SK-N-MC (cell line): ENCODE measurements around the gene CAPSL.

Experiments used
- DNase-seq: peaks from one replicate; pipeline ENCODE4 v3.0.0-alpha.2; 2011; ENCODE audit warnings: low read depth, low spot score
- H3K27ac ChIP-seq: fragments of 200-600 bp; sonication (generic); 2 replicates; pipeline ENCODE4 v1.5.1; 2016; ENCODE audit warnings: mixed run types
- H3K36me3 ChIP-seq: fragments of 200-600 bp; sonication (generic); 2 replicates; pipeline ENCODE4 v1.6.1; 2017; ENCODE audit warnings: antibody characterized with exemption, low read length, mixed read lengths; ENCODE audit not compliant: insufficient read depth
- H3K4me3 ChIP-seq: fragments of 200-600 bp; sonication (generic); 2 replicates; pipeline ENCODE4 v1.5.1; 2016
- H3K9ac ChIP-seq: fragments of 200-600 bp; sonication (generic); 2 replicates; pipeline ENCODE4 v1.8.0; 2017; ENCODE audit warnings: mixed run types, mixed read lengths; ENCODE audit not compliant: insufficient read length
- H3K9me3 ChIP-seq: fragments of 200-600 bp; sonication (generic); 2 replicates; pipeline ENCODE4 v1.6.1; 2017; ENCODE audit warnings: low read depth, mild to moderate bottlenecking, antibody characterized with exemption, low read length, moderate library complexity, mixed read lengths
- EZH2 ChIP-seq: fragments of 200-600 bp; sonication (generic); IDR thresholded peaks from one replicate; pipeline ENCODE4 v1.6.1; 2017; ENCODE audit warnings: antibody characterized with exemption
- FOXP2 ChIP-seq: optimal IDR thresholded peaks from 2 replicates; pipeline ENCODE3; 2011; ENCODE audit warnings: mild to moderate bottlenecking, moderate library complexity; ENCODE audit not compliant: insufficient read depth; ENCODE audit errors: extremely low read length, control extremely low read depth
- POLR2AphosphoS5 ChIP-seq: IDR thresholded peaks from 2 replicates; pipeline ENCODE4 v1.6.1; 2012; ENCODE audit warnings: mild to moderate bottlenecking, low read depth, low read length, borderline replicate concordance

The CAPSL gene

GRCh38 chr5:35921930-35922329 is 16.5 kb downstream of the CAPSL start:
- TF ChIP-seq EZH2: no peak
- no peak for TF ChIP-seq FOXP2
- TF ChIP-seq POLR2AphosphoS5: no peak
- Histone ChIP-seq H3K9ac (no peak overlapping the region), H3K4me3 (no peak overlapping the region), H3K27ac (no peak overlapping the region), H3K36me3 (no peaks in the 10 kb centered on the region), H3K9me3 (no peaks in the 10 kb centered on the region)
- no peak for DNase-seq

GRCh38 chr5:35920890-35921289 is 17.5 kb downstream of the CAPSL start:
- TF ChIP-seq POLR2AphosphoS5 (no peak), EZH2 (no peak), FOXP2 (no peak)
- H3K36me3 ChIP-seq: no peaks in the 10 kb centered on the region
- H3K9ac ChIP-seq: no peak overlapping the region
- no peak overlapping the region for H3K4me3 ChIP-seq
- no peak for DNase-seq
- H3K9me3 ChIP-seq: no peaks in the 10 kb centered on the region
- no peak overlapping the region for H3K27ac ChIP-seq

- H3K36me3 ChIP-seq: no peaks in the 10 kb centered on the region
- no peak for DNase-seq
- H3K4me3 ChIP-seq: no peak overlapping the region
- H3K27ac ChIP-seq: no peak overlapping the region
- H3K9ac ChIP-seq: no peak overlapping the region
- TF ChIP-seq EZH2 (no peak), POLR2AphosphoS5 (no peak), FOXP2 (no peak)
- no peaks in the 10 kb centered on the region for H3K9me3 ChIP-seq
These were observed 19.2 kb downstream of the CAPSL start for GRCh38 chr5:35919191-35919590.

- H3K36me3 ChIP-seq: no peaks in the 10 kb centered on the region
- no peak overlapping the region for H3K4me3 ChIP-seq
- no peak for DNase-seq
- no peak overlapping the region for H3K27ac ChIP-seq
- H3K9me3 ChIP-seq: no peaks in the 10 kb centered on the region
- no peak for TF ChIP-seq FOXP2
- TF ChIP-seq POLR2AphosphoS5: no peak
- TF ChIP-seq EZH2: no peak
- H3K9ac ChIP-seq: no peak overlapping the region
These were observed 29.6 kb downstream of the CAPSL start for GRCh38 chr5:35908814-35909213.

- Histone ChIP-seq H3K27ac (no peak overlapping the region), H3K9ac (no peak overlapping the region), H3K9me3 (no peaks in the 10 kb centered on the region), H3K36me3 (no peaks in the 10 kb centered on the region), H3K4me3 (no peak overlapping the region)
- TF ChIP-seq POLR2AphosphoS5 (no peak), FOXP2 (no peak), EZH2 (no peak)
- no peak for DNase-seq
These were observed 30.2 kb downstream of the CAPSL start for GRCh38 chr5:35908228-35908627.

GRCh38 chr5:35904443-35905132 is 33.8 kb downstream of the CAPSL start:
- Histone ChIP-seq H3K9me3 (no peaks in the 10 kb centered on the region), H3K4me3 (no peak overlapping the region), H3K9ac (no peak overlapping the region), H3K36me3 (no peaks in the 10 kb centered on the region), H3K27ac (no peak overlapping the region)
- no peak for TF ChIP-seq POLR2AphosphoS5
- TF ChIP-seq FOXP2: no peak
- no peak for TF ChIP-seq EZH2
- no peak for DNase-seq

- TF ChIP-seq EZH2 (no peak), FOXP2 (no peak), POLR2AphosphoS5 (no peak)
- Histone ChIP-seq H3K36me3 (no peaks in the 10 kb centered on the region), H3K4me3 (no peak overlapping the region), H3K27ac (no peak overlapping the region), H3K9me3 (no peaks in the 10 kb centered on the region), H3K9ac (no peak overlapping the region)
- no peak for DNase-seq
These were observed 34.7 kb downstream of the CAPSL start for GRCh38 chr5:35903631-35904203.

GRCh38 chr5:35902046-35902672 is 36.3 kb downstream of the CAPSL start:
- Histone ChIP-seq H3K9ac (no peak overlapping the region), H3K9me3 (no peaks in the 10 kb centered on the region), H3K4me3 (no peak overlapping the region), H3K27ac (no peak overlapping the region), H3K36me3 (no peaks in the 10 kb centered on the region)
- TF ChIP-seq EZH2: no peak
- TF ChIP-seq POLR2AphosphoS5: no peak
- TF ChIP-seq FOXP2: no peak
- DNase-seq: no peak
